Kasumi-1 (cell line): Measurements from ENCODE around the gene CCRL2.

Source experiments
- DNase-seq, 2 experiments: peaks; one replicate each; lab custom pipeline; 2025; lab: John Stamatoyannopoulos, UW

CCRL2 gene, protein sequence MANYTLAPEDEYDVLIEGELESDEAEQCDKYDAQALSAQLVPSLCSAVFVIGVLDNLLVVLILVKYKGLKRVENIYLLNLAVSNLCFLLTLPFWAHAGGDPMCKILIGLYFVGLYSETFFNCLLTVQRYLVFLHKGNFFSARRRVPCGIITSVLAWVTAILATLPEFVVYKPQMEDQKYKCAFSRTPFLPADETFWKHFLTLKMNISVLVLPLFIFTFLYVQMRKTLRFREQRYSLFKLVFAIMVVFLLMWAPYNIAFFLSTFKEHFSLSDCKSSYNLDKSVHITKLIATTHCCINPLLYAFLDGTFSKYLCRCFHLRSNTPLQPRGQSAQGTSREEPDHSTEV

DNA sequence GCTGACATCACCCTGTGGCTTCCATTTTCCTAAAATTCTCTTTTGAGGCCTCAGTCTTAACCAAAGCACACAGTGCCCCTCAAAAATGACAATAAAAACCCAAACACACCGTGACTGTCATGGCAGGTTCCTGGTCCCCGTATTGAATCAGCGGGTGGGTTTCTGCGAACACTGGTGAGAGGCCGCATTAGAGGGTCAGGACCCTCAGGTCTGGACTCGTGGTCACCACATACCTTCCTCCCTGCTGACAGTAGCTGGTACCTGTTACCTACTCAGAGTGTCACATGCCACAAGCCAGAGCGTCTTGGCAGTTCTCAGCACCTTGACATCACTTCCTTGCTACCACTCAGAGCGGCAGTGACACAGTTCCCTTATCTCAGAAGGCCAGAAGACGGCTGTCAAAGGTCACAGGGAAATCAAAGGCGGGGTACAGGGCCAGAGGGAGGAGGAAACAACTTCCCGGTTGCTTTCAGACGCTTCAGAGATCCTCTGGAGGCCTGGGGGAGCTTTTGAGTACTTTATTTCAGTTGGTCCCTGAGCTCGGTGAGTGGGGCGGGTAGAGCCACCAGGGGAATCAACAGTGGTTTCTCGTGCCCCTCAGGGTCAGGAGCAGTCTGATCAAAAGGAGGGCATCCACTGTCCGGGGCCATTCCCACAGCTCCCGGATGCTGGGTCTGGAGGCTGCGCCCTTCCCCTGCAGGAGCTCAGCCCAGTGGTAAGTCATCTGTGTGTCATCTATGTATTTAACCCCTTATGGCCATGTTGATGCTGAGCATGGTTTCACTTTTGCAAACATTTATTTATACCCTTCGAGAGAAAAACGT lies at the start of gene CCRL2, which contains the start of gene CCR5AS:
Gene CCRL2 (plus strand): TSS at position 472 of the 824 bp plus-strand sequence. CDS start 821 bp downstream, outside the sequence.
Gene CCR5AS (minus strand): TSS at position 279 of the 824 bp plus-strand sequence.
- no peak for DNase-seq

DNA sequence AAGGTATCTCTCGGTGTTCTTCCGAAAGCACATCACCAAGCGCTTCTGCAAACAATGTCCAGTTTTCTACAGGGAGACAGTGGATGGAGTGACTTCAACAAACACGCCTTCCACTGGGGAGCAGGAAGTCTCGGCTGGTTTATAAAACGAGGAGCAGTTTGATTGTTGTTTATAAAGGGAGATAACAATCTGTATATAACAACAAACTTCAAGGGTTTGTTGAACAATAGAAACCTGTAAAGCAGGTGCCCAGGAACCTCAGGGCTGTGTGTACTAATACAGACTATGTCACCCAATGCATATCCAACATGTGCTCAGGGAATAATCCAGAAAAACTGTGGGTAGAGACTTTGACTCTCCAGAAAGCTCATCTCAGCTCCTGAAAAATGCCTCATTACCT lies 48.6 kb upstream of the CCRL2 start:
- no peak for DNase-seq

DNA sequence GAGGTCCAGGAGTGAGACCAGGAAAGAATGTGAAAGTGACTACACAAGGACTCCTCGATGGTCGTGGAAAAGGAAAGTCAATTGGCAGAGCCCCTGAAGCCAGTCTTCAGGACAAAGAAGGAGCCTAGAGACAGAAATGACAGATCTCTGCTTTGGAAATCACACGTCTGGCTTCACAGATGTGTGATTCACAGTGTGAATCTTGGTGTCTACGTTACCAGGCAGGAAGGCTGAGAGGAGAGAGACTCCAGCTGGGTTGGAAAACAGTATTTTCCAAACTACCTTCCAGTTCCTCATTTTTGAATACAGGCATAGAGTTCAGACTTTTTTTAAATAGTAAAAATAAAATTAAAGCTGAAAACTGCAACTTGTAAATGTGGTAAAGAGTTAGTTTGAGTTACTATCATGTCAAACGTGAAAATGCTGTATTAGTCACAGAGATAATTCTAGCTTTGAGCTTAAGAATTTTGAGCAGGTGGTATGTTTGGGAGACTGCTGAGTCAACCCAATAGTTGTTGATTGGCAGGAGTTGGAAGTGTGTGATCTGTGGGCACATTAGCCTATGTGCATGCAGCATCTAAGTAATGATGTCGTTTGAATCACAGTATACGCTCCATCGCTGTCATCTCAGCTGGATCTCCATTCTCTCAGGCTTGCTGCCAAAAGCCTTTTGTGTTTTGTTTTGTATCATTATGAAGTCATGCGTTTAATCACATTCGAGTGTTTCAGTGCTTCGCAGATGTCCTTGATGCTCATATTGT lies 47.1 kb upstream of the CCRL2 start:
- DNase-seq: peak; percentile 36 to 42

DNA sequence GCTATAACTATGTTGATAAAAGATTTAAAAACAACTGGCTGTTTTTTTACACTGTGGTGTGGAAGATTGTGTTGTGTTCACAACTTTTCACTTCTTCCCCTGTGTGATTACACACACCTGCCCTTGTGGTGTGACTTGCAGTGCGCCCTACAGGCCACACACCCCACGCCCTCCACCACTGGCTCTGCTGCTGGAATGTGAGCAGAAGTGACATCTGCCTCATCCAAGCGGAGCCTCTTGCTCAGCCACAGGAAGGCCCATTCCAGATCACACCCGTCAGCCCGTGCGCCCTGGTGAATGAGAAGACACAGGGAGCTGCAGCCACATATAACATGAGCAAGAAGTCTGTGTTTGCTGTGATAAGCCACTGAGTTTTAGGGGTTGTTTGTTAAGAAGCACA lies 46.2 kb upstream of the CCRL2 start:
- peak; percentile 33 to 34 for DNase-seq

DNA sequence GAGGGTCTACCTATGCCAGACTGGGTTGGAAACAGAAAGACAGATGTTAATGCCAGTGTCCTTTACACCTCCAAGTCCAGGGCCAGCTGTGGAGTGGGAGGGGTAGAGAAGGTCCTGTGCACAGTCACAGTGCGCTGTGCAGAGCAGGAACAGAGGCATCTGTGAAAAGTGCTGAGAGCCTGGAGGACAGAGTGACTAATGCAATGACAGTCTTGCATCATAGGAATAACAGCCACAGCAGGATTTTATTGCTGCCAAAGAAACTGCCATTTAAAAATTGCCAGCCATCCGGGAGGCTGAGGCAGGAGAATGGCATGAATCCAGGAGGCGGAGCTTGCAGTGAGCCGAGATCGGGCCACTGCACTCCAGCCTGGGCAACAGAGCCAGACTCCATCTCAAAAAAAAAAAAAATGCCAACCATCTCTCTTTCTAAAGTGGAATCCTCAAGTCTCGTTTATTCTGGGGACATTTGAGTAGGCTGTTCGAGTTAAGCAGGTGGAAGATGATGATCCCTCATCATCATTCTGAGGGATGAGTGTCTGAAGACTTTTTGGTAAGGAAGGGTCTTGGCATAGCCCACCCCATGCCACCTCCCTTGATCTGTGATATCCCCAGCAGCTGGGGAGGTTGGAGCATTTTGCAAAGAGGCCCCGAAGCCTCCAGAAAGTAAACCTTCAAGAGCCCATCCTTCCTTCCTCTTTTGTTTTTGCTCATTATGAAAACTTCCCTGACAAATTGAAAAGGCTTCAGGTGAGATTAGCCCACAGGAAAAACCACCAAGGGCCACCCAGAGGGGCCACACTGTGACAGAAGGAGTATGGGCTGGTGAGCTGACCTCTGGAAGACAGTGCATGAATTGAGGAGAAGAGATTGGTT lies 45.4 kb upstream of the CCRL2 start:
- DNase-seq: peak; percentile 83 to 90

DNA sequence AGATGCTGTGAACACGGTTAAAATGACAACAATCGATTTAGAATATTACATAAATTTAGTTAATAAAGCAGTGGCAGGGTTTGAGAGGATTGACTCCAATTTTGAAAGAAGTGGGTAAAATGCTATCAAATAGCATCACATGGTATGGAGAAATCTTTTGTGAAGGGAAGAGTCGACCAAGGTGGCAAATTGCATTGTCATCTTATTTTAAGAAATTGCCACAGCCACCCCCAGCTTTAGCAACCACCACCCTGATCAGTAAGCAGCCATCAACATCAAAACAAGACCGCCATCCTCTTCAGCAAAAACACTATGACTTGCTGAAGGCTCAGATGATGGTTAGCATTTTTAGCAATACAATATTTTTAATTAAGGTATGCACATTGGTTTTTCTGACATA lies 42.0 kb upstream of the CCRL2 start:
- no peak for DNase-seq

DNA sequence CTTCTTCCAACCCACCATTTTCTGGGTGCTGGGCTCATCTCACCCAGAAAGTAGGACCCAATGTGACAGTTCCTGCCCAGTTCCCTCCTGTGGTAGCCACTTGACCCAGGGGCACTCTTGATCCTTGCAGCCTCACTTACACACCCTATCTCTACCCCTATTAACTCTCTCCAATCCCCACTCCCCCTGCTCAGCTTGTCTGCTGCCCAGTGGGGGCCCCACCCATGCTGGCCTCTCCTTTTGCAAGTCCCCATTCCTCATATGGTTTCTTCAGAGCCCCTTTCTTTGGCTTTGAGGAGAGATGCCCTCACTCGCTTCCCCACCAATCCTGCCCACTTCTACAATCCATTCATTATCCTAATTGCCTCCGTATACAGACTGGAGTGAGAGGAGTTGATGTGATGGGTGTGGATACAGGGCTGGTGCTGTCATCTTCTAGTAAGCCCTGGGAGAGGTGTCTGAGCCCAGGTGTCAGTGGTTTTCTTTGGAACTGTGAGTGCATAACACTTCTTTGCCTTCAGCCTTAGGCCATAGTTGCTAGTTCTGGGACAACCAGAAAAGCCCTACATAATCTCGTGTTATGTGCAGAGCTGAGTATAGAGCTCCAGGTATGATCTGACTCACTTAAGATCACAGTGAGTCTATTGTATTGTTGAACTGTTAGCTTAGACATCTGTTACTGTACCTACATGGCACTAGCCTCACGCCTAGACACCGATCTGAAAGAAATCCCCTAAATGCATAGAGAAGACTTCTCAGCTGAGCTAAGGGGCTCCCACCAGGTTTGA lies 41.1 kb upstream of the CCRL2 start:
- DNase-seq: no peak

DNA sequence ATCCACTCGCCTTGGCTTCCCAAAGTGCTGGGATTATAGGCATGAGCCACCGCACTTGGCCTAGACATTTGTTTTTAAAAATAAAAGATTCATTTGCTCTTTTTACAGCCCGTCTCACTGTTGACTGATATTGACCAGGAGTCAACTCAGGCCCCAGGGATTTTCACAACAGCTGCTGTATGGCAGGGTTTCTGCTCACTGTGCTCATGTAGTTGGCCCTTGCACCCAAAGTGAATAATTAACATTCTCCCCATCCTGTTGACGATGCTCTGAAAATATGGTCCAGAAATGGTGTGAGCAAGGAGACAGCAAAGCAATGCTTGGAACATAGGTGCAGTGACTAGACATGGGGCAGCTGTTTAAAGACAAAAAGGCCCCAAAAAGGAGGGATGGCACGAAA lies 39.2 kb upstream of the CCRL2 start:
- DNase-seq: no peak

DNA sequence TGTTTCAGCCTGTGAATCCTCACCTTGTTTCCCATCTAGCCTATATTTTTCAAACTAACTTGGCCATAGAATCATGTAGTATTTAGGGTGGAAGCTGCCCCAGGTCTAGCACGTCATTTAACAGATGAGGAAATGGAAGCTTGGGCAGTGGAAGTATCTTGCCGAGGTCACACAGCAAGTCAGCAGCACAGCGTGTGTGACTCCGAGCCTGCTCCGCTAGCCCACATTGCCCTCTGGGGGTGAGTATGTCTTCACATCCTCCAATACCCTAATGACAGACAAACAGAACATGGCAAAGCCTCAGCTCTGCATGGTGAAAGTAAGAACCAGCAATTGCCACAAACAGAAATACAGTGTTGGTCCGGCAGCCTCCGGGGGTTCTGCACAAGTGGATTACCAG lies 38.5 kb upstream of the CCRL2 start:
- peak; percentile 87 for DNase-seq

DNA sequence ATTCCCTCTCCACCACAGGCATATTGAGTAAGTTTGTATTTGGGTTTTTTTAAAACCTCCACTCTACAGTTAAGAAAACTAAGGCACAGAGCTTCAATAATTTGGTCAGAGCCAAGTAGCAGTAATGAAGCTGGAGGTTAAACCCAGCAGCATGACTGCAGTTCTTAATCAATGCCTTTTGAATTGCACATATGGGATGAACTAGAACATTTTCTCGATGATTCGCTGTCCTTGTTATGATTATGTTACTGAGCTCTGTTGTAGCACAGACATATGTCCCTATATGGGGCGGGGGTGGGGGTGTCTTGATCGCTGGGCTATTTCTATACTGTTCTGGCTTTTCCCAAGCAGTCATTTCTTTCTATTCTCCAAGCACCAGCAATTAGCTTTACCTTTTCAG lies 37.9 kb upstream of the CCRL2 start:
- no peak for DNase-seq

DNA sequence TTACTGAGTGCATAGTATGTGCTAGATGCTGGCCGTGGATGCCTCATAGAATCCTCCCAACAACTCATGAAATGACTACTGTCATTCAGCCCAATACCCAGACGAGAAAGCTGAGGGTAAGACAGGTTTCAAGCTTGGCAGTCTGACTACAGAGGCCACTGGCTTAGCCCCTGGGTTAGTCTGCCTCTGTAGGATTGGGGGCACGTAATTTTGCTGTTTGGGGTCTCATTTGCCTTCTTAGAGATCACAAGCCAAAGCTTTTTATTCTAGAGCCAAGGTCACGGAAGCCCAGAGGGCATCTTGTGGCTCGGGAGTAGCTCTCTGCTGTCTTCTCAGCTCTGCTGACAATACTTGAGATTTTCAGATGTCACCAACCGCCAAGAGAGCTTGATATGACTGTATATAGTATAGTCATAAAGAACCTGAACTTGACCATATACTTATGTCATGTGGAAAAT lies 37.4 kb upstream of the CCRL2 start:
- no peak for DNase-seq

DNA sequence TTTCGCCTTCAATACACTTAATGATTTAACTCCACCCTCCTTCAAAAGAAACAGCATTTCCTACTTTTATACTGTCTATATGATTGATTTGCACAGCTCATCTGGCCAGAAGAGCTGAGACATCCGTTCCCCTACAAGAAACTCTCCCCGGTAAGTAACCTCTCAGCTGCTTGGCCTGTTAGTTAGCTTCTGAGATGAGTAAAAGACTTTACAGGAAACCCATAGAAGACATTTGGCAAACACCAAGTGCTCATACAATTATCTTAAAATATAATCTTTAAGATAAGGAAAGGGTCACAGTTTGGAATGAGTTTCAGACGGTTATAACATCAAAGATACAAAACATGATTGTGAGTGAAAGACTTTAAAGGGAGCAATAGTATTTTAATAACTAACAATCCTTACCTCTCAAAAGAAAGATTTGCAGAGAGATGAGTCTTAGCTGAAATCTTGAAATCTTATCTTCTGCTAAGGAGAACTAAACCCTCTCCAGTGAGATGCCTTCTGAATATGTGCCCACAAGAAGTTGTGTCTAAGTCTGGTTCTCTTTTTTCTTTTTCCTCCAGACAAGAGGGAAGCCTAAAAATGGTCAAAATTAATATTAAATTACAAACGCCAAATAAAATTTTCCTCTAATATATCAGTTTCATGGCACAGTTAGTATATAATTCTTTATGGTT lies 36.1 kb upstream of the CCRL2 start, which contains the start of gene CCR5:
Gene CCR5 (plus strand): TSS at position 108 of the 680 bp plus-strand sequence. CDS start 1,957 bp downstream, outside the sequence.
- DNase-seq: no peak

DNA sequence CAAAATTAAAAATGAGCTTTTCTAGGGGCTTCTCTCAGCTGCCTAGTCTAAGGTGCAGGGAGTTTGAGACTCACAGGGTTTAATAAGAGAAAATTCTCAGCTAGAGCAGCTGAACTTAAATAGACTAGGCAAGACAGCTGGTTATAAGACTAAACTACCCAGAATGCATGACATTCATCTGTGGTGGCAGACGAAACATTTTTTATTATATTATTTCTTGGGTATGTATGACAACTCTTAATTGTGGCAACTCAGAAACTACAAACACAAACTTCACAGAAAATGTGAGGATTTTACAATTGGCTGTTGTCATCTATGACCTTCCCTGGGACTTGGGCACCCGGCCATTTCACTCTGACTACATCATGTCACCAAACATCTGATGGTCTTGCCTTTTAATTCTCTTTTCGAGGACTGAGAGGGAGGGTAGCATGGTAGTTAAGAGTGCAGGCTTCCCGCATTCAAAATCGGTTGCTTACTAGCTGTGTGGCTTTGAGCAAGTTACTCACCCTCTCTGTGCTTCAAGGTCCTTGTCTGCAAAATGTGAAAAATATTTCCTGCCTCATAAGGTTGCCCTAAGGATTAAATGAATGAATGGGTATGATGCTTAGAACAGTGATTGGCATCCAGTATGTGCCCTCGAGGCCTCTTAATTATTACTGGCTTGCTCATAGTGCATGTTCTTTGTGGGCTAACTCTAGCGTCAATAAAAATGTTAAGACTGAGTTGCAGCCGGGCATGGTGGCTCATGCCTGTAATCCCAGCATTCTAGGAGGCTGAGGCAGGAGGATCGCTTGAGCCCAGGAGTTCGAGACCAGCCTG lies 35.3 kb upstream of the CCRL2 start:
- no peak for DNase-seq

DNA sequence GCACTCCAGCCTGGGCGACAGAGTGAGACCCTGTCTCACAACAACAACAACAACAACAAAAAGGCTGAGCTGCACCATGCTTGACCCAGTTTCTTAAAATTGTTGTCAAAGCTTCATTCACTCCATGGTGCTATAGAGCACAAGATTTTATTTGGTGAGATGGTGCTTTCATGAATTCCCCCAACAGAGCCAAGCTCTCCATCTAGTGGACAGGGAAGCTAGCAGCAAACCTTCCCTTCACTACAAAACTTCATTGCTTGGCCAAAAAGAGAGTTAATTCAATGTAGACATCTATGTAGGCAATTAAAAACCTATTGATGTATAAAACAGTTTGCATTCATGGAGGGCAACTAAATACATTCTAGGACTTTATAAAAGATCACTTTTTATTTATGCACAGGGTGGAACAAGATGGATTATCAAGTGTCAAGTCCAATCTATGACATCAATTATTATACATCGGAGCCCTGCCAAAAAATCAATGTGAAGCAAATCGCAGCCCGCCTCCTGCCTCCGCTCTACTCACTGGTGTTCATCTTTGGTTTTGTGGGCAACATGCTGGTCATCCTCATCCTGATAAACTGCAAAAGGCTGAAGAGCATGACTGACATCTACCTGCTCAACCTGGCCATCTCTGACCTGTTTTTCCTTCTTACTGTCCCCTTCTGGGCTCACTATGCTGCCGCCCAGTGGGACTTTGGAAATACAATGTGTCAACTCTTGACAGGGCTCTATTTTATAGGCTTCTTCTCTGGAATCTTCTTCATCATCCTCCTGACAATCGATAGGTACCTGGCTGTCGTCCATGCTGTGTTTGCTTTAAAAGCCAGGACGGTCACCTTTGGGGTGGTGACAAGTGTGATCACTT lies 34.3 kb upstream of the CCRL2 start:
- peak; percentile 73 to 76 for DNase-seq

DNA sequence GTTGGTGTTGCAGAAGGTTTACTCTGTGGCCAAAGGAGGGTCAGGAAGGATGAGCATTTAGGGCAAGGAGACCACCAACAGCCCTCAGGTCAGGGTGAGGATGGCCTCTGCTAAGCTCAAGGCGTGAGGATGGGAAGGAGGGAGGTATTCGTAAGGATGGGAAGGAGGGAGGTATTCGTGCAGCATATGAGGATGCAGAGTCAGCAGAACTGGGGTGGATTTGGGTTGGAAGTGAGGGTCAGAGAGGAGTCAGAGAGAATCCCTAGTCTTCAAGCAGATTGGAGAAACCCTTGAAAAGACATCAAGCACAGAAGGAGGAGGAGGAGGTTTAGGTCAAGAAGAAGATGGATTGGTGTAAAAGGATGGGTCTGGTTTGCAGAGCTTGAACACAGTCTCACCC lies 32.3 kb upstream of the CCRL2 start:
- DNase-seq: no peak

DNA sequence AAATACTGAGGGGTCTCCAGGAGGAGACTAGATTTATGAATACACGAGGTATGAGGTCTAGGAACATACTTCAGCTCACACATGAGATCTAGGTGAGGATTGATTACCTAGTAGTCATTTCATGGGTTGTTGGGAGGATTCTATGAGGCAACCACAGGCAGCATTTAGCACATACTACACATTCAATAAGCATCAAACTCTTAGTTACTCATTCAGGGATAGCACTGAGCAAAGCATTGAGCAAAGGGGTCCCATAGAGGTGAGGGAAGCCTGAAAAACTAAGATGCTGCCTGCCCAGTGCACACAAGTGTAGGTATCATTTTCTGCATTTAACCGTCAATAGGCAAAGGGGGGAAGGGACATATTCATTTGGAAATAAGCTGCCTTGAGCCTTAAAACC lies 31.8 kb upstream of the CCRL2 start:
- no peak for DNase-seq

DNA sequence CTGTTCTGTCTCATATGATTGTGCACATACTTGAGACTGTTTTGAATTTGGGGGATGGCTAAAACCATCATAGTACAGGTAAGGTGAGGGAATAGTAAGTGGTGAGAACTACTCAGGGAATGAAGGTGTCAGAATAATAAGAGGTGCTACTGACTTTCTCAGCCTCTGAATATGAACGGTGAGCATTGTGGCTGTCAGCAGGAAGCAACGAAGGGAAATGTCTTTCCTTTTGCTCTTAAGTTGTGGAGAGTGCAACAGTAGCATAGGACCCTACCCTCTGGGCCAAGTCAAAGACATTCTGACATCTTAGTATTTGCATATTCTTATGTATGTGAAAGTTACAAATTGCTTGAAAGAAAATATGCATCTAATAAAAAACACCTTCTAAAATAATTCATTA lies 31.2 kb upstream of the CCRL2 start:
- peak; percentile 19 to 25 for DNase-seq

DNA sequence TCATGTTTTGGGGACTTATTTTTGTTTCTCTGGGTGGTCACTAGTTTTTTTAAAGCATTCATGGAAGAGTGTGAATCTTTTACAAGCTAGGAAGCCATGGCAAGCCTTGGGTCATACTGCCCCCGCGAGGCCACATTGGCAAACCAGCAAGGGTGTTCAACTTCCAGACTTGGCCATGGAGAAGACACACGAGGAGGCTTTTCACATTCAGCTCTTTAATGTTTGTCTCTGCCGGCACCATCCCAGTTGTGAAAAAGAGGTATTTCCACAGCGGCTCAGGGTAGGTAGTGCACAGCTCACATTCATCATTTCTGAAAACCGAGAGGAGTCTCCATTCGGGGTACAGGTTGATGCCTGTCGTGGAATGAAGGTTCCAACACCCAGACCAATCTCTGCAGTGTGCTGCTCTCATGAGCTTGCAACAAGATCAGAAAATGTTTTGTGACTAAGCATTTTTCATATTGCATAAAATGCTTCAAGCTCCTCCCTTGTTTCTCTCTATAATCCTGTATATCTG lies 28.6 kb upstream of the CCRL2 start:
- DNase-seq: peak; percentile 60 to 74
